ENCODE measurements around the gene SLC30A7.

DNA sequence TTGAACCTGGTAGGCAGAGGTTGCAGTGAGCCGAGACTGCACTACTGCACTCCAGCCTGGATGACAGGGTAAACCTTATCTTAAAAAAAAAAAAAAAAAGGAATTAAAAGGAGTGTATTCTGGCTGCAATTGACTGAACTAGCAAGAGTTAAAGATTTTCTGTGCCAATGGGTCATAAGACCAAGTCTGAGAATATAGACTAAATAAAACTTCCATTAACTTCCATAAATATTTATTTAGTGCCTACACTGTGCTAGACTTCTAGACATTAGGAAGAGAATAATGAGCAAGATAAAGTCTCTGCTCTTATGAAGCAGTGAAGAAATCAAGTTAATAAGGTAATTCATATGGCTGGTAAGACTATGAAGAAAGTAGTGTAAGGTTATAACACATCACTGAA is 102.5 kb downstream of the SLC30A7 start:
- TF ChIP-seq GATA3 (IDR thresholded peaks at IDR 0.05; ENCODE audit: low read depth, low read length) (no peak), GATA2 (IDR thresholded peaks at IDR 0.05; ENCODE audit: low read depth, low read length) (no peak)
